Loucy (cell line): Measurements from ENCODE around the gene MEGF10.
A peak's percentile ranks its signal among the peaks of the same experiment; 100 is the strongest.

Source experiments
- H2AFZ ChIP-seq: fragments of 200-600 bp; sonication (generic); 2 replicates; pipeline ENCODE4 v1.6.0; 2016; ENCODE audit warnings: antibody characterized with exemption, mild to moderate bottlenecking, low read length, moderate library complexity
- H3F3A ChIP-seq: fragments of 200-600 bp; 2 replicates; pipeline ENCODE4 v1.6.0; 2016; ENCODE audit warnings: antibody characterized with exemption, low read depth, mild to moderate bottlenecking
- H3K27me3 ChIP-seq: fragments of 200-600 bp; sonication (generic); 2 replicates; pipeline ENCODE4 v1.6.1; 2014; ENCODE audit warnings: low read length, mild to moderate bottlenecking; ENCODE audit not compliant: insufficient read depth, poor library complexity, severe bottlenecking
- H3K36me3 ChIP-seq: fragments of 200-600 bp; sonication (generic); 2 replicates; pipeline ENCODE4 v1.6.1; 2016; ENCODE audit warnings: low read length; ENCODE audit not compliant: insufficient read depth
- H3K4me1 ChIP-seq: fragments of 200-600 bp; sonication (generic); 2 replicates; pipeline ENCODE4 v1.5.1; 2014; ENCODE audit warnings: low read length, mild to moderate bottlenecking; ENCODE audit not compliant: insufficient read depth, poor library complexity, severe bottlenecking
- H3K4me2 ChIP-seq: fragments of 200-600 bp; sonication (generic); 2 replicates; pipeline ENCODE4 v1.6.0; 2014; ENCODE audit warnings: antibody characterized with exemption, low read length, low read depth, mild to moderate bottlenecking; ENCODE audit not compliant: poor library complexity, severe bottlenecking
- H3K4me3 ChIP-seq: fragments of 200-600 bp; sonication (generic); 2 replicates; pipeline ENCODE4 v1.5.1; 2014; ENCODE audit warnings: low read length, mild to moderate bottlenecking, mixed read lengths; ENCODE audit not compliant: poor library complexity, severe bottlenecking
- H3K79me2 ChIP-seq: fragments of 200-600 bp; sonication (generic); 2 replicates; pipeline ENCODE4 v1.6.1; 2014; ENCODE audit warnings: low read length; ENCODE audit not compliant: insufficient read depth
- H3K9ac ChIP-seq: fragments of 200-600 bp; sonication (generic); 2 replicates; pipeline ENCODE4 v1.6.0; 2014; ENCODE audit warnings: mild to moderate bottlenecking, low read depth, low read length, moderate library complexity; ENCODE audit not compliant: poor library complexity, severe bottlenecking
- H3K9me2 ChIP-seq: fragments of 200-600 bp; sonication (generic); replicated peaks from 2 replicates; pipeline ENCODE4 v1.6.1; 2016; ENCODE audit warnings: low read depth, low read length, mixed read lengths
- H3K9me3 ChIP-seq: fragments of 200-600 bp; sonication (generic); 2 replicates; pipeline ENCODE4 v1.6.1; 2014; ENCODE audit warnings: mild to moderate bottlenecking, antibody characterized with exemption, low read length, low read depth; ENCODE audit not compliant: insufficient read depth
- H4K20me1 ChIP-seq: fragments of 200-600 bp; sonication (generic); 2 replicates; pipeline ENCODE4 v1.6.0; 2014; ENCODE audit warnings: antibody characterized with exemption, low read length, mild to moderate bottlenecking; ENCODE audit not compliant: insufficient read depth, poor library complexity, severe bottlenecking
- CTCF ChIP-seq: fragments of 200-600 bp; sonication (generic); conservative IDR thresholded peaks from 2 replicates; pipeline ENCODE4 v1.5.1; 2014; ENCODE audit warnings: mild to moderate bottlenecking, antibody characterized with exemption, low read length
- EZH2phosphoT487 ChIP-seq: fragments of 200-600 bp; IDR thresholded peaks from 2 replicates; pipeline ENCODE4 v1.6.1; 2018; ENCODE audit warnings: antibody characterized with exemption, mild to moderate bottlenecking, moderate library complexity, borderline replicate concordance

Gene MEGF10

GRCh38 chr5:127409246-127409917, 118.8 kb downstream of the MEGF10 start:
- Histone ChIP-seq H3K79me2 (no peaks in the 10 kb centered on the region), H3K36me3 (no peaks in the 10 kb centered on the region), H3K9me2 (no peaks in the 10 kb centered on the region), H3K4me2 (peak overlapping the region; percentile 35), H3K4me3 (no peak overlapping the region), H3K9ac (no peak overlapping the region), H3K27me3 (no peaks in the 10 kb centered on the region), H4K20me1 (no peaks in the 10 kb centered on the region), H3F3A (no peaks in the 10 kb centered on the region), H3K4me1 (peaks cover 33% of the 10 kb centered on the region), H3K9me3 (no peaks in the 10 kb centered on the region), H2AFZ (peak overlapping the region; percentile 80; the same call in 1 of the 2 replicates)
- TF ChIP-seq EZH2phosphoT487 = no peak
- TF ChIP-seq CTCF = no peak

GRCh38 chr5:127409921-127410675, 119.5 kb downstream of the MEGF10 start:
- H3K9me2 ChIP-seq = no peaks in the 10 kb centered on the region
- peak overlapping the region; percentile 35 for H3K4me2 ChIP-seq
- no peak overlapping the region for H2AFZ ChIP-seq
- no peak overlapping the region for H3K4me3 ChIP-seq
- no peaks in the 10 kb centered on the region for H3F3A ChIP-seq
- no peaks in the 10 kb centered on the region for H3K36me3 ChIP-seq
- no peak for TF ChIP-seq CTCF
- H4K20me1 ChIP-seq = no peaks in the 10 kb centered on the region
- H3K79me2 ChIP-seq = no peaks in the 10 kb centered on the region
- no peak overlapping the region for H3K9ac ChIP-seq
- no peaks in the 10 kb centered on the region for H3K27me3 ChIP-seq
- H3K4me1 ChIP-seq = peaks cover 33% of the 10 kb centered on the region
- no peaks in the 10 kb centered on the region for H3K9me3 ChIP-seq

GRCh38 chr5:127410959-127411358, 120.4 kb downstream of the MEGF10 start:
- no peaks in the 10 kb centered on the region for H4K20me1 ChIP-seq
- H3F3A ChIP-seq = no peaks in the 10 kb centered on the region
- no peak overlapping the region for H3K4me3 ChIP-seq
- H3K79me2 ChIP-seq = no peaks in the 10 kb centered on the region
- H3K9me3 ChIP-seq = no peaks in the 10 kb centered on the region
- H3K27me3 ChIP-seq = no peaks in the 10 kb centered on the region
- no peaks in the 10 kb centered on the region for H3K36me3 ChIP-seq
- no peaks in the 10 kb centered on the region for H3K9me2 ChIP-seq
- H3K9ac ChIP-seq = no peak overlapping the region
- peaks cover 33% of the 10 kb centered on the region for H3K4me1 ChIP-seq
- TF ChIP-seq EZH2phosphoT487 = no peak
- no peak for TF ChIP-seq CTCF
- no peak overlapping the region for H2AFZ ChIP-seq
- peak overlapping the region; percentile 28 for H3K4me2 ChIP-seq
